Activated CD8-positive, alpha-beta memory T cell treated with anti-CD3 and anti-CD28 coated beads, Interleukin-2, amount 50 U/mL, for 48 hours (primary cell): ENCODE results near the gene ZFPM1.

ENCODE experiments used
- DNase-seq: peaks from one replicate; pipeline ENCODE4 v3.0.0-alpha.2; 2020

The ZFPM1 gene

DNA sequence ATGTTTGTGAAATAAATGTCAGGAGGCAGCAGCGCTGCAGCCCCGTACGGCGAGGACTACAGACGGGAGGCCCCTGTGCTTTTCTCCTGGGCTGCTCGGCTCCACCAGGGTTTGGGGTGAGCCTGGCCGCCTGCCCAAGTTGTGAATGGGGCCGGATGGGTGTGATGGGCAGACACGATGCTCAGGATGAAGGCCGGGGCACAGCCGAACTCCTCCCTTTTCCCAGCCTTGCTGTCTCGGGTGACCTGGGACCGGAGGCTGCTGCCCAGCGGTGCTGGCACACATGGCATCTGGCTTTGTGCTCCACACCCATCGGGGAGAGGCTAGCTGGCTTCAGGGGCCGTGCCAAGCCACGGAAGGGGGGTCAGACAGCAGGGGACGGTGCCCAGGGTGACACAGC is 34.2 kb upstream of the ZFPM1 start:
- no peak for DNase-seq

DNA sequence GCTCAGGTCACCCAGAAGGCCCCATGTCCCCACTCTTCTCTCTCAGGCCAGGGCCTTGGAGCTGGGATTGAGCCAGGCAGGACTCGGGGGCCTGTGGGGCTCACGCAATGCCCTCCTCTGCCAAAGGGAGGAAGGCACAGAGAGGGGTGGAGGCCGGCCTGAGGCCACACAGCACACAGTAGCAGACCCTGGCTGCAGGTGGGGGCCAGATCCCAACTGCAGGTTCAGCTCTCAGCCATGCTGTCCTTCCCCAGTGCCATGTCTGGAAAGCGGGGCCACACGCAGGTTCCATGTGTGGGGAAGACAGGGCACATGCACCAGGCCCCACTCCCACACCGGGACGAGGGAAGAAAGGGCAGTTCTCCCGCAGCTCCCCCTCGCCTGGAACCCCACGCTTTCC is 33.3 kb upstream of the ZFPM1 start:
- DNase-seq: no peak

DNA sequence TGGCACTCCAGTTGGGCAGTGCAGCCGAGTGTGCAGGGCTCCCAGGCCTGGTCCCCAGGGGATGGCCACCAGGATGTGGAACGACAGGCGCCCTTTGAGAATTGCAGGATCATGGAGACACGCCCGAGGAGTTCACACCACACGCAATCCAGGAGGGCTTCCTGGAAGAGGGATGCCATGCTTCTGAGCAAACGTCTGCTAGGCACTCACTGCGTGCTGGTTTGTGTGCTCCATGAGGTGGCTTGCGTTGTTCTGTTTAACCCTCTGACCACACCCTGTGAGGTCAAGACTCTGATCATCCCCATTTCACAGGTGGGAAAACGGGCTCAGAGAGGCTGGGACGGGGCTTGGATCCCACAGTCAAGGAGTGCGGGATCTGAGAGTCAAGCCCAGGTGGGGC is 32.6 kb upstream of the ZFPM1 start:
- DNase-seq: no peak

DNA sequence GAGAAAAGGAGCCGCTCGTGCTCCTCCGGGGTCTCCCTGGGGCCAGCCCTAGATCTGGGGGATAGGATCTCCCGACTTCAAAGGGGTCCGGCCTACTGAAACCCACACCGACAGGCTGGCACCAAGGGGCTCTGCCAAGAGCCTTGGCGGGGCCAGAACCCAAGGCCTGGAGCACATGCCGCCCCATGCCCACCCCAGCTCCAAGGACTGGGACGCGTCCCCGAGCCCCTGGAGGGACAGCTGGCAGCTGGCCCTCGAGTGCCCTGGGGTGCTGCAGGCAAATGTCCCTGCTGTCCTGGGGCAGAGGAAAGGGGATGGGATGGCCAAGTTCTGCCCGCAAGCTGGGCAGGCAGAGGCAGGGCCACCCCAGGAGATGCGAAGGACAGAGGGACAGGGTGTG is 31.8 kb upstream of the ZFPM1 start:
- no peak for DNase-seq

DNA sequence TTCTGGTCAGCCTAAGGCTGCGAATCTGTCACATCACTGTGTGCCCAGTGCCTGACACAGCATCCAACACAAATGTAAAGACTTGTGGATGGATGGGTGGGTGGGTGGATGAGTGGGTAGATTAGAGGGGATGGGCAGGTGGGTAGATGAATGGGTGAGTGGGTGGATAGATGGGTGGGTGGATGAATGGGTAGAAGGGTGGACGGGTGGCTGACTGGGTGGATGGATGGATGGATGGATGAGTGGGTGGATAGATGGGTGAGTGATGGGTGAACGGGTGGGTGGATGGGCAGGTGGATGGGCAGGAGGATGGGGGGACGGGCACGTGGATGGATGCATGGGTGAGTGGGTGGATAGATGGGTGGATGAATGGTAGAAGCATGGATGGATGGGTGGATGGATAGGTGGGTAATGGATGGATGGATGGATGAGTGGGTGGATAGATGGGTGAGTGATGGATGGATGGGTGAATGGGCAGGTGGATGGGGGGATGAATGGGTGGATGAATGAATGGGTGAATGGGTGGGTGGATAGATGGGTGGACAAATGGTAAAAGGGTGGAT is 31.1 kb upstream of the ZFPM1 start:
- no peak for DNase-seq

DNA sequence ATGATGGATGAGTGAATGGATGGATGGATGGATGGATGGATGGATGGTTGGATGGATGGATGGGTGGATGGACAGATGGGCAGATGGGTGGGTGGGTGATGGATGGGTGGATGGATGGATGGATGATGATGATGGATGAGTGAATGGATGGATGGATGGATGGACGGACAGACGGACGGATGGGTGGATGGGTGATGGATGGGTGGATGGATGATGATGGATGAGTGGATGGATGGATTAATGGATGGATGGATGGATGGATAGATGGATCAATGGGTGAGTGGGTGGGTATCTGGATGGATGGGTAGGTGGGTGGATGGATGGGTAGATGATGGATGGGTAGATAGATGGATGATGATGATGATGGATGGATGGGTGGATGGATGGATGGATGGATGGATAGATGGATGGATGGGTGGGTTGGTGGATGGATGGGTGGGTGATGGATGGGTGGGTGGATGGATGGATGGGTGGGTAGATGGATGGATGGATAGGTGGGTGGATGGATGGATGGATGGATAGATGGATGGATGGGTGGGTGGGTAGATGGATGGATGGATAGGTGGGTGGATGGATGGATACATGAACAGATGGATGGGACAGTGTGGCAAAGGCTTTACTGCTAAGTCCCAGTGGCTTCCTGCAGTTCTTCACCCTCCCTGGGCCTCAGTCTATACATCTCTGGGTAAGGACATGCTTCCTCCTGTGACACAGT is 30.2 kb upstream of the ZFPM1 start:
- no peak for DNase-seq

DNA sequence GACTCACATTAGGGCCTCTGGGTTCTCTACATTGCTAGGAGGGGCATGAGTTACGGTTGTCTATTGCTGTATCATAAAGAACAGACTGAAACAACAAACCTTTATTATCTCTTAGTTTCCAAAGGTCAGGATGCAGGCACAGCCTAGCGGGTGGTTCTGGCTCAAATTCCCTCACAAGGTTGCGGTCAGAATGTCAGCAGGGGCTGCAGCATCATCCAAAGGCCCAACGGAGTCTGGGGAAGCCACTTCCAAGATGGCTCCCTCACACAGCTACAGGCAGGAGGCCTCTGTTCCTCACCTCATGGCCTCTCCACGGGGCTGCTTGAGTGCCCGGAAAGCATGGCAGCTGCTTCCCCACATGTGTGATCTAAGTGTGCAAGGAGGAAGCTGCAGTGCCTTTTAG is 29.6 kb upstream of the ZFPM1 start:
- DNase-seq: no peak

DNA sequence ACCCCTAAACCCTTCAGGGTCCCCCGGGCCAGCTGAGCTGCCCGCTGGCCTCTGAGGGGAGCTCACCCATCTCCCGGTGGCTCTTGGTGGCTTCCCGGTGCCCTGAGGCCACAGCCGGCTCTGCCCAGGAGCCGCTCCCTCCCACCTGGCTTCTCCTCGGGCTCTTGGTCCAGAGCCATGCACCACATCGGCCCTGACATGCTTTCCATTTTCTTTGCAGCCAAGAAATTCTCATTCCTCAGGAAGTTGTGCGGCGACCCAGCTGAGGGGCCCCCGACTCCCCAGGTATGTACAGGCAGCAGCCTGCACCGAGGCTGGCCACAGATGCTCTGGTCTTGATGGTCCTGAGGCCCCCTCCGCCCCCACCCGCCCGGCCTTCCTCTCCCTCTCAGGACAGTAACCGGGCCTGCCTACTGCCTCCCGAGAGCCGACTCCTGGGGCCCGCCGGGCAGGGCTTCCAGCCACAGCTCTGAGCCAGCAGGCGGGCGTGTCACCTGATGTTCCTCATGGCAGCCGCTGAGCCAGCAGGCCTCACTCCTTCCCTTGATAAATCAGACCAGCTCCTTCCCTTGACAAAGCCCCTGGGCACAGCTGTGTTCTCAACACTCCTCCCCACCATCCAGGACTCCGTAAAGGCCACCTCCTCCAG is 28.4 kb upstream of the ZFPM1 start:
- DNase-seq: no peak

DNA sequence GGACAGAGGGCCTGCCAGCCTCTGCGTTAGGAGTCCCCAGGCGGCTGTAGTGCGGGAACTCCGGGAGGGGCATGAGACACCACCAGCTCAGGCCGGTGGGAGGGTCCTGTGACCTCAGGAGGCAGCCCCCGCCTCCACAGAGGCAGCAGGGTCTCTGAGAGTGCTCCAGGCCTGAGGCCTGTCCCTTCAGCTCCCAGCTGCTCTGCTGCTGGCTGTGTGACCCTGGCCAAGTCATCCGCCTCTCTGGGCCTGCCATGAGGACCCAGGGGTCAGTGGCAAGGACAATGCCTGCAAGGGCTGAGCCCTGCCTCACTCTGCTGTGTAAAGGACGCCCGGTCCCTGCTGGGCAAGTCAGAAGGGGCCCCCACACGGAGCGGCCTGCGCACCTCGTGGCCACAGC is 27.1 kb upstream of the ZFPM1 start:
- no peak for DNase-seq

DNA sequence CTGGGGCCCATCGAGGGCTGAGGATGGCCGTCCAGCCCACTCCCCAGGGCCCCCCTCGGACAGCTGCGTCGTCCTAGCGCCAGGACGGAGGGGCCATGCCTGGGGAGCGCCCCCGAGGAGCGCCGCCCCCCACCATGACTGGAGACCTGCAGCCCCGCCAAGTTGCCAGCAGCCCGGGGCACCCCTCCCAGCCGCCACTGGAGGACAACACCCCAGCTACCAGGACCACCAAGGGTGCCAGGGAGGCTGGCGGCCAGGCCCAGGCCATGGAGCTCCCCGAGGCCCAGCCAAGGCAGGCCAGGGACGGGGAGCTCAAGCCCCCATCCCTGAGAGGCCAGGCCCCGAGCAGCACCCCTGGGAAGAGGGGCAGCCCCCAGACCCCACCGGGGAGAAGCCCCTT is 25.7 kb upstream of the ZFPM1 start:
- DNase-seq: no peak

DNA sequence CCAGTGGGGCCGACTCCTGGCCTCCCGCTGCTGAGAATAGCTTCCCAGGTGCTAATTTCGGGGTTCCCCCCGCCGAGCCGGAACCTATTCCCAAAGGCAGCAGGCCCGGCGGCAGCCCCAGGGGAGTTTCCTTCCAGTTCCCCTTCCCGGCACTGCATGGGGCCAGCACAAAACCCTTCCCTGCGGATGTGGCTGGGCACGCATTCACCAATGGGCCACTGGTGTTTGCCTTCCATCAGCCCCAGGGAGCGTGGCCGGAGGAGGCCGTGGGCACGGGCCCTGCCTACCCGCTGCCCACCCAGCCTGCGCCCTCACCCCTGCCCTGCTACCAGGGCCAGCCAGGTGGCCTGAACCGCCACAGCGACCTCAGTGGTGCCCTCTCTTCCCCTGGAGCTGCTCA is 24.9 kb upstream of the ZFPM1 start:
- no peak for DNase-seq

DNA sequence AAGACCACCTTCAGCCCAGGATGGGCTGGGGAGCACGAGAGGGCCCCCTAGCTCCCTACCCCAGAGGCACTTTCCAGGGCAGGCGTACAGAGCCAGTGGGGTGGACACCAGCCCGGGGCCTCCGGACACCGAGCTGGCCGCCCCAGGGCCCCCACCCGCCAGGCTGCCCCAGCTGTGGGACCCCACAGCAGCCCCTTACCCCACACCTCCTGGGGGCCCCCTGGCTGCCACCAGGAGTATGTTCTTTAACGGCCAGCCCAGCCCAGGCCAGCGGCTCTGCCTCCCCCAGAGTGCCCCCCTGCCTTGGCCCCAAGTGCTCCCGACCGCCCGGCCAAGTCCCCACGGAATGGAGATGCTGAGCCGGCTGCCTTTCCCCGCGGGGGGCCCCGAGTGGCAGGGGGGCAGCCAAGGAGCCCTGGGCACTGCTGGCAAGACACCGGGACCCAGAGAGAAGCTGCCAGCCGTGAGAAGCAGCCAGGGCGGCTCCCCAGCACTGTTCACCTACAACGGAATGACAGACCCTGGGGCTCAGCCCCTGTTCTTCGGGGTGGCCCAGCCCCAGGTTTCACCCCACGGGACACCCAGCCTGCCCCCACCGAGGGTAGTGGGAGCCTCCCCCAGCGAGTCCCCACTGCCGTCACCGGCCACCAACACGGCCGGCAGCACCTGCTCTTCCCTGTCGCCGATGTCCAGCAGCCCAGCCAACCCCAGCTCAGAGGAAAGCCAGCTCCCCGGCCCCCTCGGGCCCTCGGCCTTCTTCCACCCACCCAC is 24.3 kb upstream of the ZFPM1 start:
- DNase-seq: no peak

DNA sequence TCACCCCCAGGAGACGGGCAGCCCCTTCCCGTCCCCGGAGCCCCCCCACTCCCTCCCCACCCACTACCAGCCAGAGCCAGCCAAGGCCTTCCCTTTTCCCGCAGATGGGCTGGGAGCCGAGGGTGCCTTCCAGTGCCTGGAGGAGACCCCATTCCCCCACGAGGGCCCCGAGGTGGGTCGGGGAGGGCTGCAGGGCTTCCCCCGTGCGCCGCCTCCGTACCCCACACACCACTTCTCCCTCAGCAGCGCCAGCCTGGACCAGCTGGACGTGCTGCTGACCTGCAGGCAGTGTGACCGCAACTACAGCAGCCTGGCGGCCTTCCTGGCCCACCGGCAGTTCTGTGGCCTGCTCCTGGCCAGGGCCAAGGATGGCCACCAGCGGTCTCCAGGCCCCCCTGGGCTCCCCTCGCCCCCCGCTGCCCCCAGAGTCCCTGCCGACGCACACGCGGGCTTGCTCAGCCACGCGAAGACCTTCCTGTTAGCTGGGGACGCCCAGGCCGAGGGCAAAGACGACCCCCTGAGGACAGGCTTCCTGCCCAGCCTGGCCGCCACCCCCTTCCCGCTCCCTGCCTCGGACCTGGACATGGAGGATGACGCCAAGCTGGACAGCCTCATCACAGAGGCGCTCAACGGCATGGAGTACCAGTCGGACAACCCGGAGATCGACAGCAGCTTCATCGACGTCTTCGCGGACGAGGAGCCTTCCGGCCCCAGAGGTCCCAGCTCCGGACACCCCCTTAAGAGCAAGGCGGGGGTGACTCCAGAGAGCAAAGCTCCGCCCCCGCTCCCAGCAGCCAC is 23.5 kb upstream of the ZFPM1 start:
- DNase-seq: no peak

DNA sequence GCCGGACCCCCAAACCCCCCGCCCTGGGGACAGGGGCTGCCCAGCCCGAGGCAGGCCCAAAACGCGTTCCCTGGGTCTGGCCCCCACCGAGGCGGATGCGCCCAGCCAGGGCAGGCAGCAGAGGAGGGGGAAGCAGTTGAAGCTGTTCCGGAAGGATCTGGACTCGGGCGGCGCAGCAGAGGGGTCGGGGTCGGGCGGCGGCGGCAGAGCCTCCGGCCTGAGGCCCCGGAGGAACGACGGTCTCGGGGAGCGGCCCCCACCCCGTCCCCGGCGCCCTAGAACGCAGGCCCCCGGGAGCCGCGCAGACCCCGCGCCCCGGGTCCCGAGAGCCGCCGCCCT is 22.9 kb upstream of the ZFPM1 start:
- DNase-seq: no peak

DNA sequence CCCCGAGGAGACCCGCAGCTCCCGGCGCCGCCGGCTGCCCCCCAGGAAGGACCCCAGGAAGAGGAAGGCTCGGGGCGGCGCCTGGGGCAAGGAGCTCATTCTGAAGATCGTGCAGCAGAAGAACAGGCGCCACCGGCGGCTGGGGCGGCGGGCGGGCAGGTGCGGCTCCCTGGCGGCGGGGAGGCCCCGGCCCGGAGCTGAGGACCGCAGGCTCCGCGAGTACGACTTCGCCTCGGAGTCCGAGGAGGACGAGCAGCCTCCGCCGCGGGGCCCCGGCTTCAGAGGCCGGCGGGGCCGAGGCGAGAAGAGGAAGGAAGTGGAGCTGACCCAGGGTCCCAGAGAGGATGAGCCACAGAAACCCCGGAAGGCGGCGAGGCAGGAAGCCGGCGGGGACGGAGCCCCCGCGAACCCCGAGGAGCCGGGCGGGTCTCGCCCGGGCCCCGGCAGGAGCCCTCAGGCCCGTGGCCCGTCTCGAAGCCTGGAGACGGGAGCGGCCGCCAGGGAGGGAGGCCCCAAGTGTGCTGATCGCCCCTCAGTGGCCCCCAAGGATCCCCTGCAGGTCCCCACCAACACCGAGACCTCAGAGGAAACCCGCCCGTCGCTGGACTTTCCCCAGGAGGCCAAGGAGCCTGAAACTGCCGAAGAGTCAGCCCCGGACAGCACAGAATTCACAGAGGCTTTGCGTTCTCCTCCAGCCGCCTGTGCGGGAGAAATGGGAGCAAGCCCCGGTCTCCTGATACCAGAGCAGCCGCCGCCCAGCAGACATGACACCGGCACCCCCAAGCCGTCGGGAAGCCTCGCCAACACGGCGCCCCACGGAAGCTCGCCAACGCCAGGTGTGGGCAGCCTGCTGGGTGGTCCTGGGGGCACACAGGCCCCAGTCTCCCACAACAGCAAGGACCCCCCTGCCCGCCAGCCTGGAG is 22.3 kb upstream of the ZFPM1 start:
- DNase-seq: peak; percentile 77

DNA sequence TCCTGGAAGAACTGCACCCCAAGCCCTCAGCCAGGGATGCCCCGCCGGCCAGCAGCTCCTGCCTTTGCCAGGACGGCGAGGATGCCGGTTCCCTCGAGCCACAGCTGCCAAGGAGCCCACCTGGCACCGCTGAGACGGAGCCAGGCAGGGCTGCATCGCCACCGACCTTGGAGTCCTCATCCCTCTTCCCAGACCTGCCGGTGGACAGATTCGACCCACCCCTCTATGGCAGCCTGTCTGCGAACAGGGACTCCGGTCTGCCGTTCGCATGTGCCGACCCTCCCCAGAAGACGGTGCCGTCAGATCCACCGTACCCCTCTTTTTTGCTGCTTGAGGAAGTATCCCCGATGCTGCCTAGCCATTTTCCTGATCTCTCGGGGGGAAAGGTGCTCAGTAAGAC is 21.4 kb upstream of the ZFPM1 start:
- DNase-seq: no peak

DNA sequence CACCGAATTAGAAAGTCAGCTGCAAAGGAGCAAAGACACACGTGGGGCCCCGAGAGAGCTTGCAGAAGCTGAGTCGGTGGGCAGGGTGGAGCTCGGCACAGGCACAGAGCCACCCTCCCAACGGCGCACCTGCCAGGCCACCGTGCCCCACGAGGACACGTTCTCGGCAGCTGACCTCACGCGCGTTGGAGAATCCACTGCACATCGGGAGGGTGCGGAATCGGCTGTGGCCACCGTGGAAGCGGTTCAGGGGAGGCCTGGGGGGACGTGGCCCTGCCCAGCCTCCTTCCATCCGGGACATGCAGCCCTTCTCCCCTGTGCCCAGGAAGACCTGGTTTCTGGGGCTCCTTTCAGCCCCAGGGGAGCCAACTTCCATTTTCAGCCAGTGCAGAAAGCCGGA is 20.9 kb upstream of the ZFPM1 start:
- DNase-seq: no peak

DNA sequence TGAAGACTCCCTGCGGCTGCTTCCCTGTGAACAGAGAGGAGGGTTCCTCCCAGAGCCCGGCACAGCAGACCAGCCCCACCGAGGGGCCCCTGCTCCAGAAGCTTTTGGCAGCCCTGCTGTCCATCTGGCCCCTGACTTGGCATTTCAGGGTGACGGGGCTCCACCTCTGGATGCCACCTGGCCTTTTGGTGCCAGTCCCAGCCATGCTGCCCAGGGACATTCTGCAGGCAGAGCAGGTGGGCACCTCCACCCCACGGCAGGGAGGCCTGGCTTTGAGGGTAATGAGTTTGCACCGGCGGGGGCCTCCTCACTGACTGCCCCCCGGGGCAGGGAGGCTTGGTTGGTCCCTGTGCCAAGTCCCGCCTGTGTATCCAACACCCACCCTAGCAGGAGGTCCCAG is 20.3 kb upstream of the ZFPM1 start:
- DNase-seq: no peak

DNA sequence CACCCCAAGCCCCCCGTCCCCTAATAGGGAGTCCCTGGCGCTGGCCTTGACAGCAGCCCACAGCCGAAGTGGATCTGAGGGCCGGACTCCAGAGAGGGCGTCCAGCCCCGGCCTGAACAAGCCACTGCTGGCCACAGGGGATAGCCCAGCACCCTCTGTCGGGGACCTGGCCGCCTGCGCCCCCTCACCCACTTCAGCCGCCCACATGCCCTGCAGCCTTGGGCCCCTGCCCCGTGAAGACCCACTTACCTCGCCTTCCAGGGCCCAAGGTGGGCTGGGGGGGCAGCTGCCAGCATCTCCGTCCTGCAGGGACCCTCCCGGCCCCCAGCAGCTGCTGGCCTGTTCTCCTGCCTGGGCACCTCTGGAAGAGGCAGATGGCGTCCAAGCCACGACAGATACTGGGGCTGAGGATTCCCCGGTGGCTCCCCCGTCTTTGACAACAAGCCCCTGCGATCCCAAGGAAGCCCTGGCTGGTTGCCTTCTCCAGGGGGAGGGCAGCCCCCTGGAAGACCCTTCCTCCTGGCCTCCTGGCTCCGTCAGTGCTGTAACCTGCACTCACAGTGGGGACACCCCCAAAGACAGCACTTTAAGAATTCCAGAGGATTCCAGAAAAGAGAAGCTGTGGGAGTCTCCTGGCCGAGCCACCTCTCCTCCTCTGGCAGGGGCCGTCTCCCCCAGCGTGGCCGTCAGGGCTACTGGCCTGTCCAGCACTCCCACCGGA is 19.3 kb upstream of the ZFPM1 start:
- no peak for DNase-seq

DNA sequence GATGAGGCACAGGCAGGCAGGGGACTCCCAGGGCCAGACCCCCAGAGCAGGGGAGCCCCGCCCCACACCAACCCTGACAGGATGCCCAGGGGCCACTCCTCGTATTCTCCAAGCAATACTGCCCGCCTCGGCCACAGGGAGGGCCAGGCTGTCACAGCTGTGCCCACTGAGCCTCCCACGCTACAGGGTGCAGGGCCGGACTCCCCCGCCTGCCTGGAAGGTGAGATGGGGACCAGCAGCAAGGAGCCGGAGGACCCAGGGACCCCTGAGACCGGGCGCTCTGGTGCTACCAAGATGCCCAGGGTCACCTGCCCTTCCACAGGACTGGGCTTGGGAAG is 18.8 kb upstream of the ZFPM1 start:
- no peak for DNase-seq

DNA sequence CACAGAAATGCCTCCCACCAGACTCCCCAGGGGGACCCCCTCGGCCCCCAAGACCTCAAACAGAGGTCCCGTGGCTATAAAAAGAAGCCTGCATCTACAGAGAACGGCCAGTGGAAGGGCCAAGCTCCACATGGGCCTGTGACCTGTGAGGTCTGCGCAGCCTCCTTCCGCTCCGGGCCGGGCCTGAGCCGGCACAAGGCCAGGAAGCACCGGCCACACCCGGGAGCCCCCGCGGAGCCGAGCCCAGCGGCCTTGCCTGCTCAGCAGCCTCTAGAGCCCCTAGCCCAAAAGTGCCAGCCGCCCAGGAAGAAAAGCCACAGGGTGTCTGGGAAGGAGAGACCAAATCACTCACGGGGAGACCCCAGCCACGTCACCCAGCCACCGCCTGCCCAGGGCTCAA is 18.3 kb upstream of the ZFPM1 start:
- DNase-seq: no peak
